Coronary artery (tissue), 2 donors: Measurements from ENCODE around the gene AKT1.

Source experiments
- DNase-seq: peaks from one replicate; pipeline ENCODE4 v3.0.0-alpha.2; 2017; ENCODE audit warnings: low spot score
- H3K27ac ChIP-seq, 2 donors: fragments of 200-600 bp; sonication (generic); one replicate each; pipeline ENCODE4 v1.5.1; 2016 to 2019
- H3K4me3 ChIP-seq: fragments of 200-600 bp; sonication (generic); 2 replicates; pipeline ENCODE4 v1.5.1; 2016; ENCODE audit warnings: mild to moderate bottlenecking, moderate library complexity
- CTCF ChIP-seq: fragments of 200-600 bp; sonication (generic); IDR thresholded peaks from one replicate; pipeline ENCODE4 v1.5.1; 2019; ENCODE audit warnings: antibody characterized with exemption

AKT1 gene

GRCh38 chr14:104777808-104778249 is 17.7 kb downstream of the AKT1 start:
- TF ChIP-seq CTCF: no peak
- DNase-seq: no peak
- H3K27ac ChIP-seq: no peak overlapping the region

GRCh38 chr14:104776961-104777807 is 18.4 kb downstream of the AKT1 start:
- H3K4me3 ChIP-seq: no peak overlapping the region
- DNase-seq: no peak
- H3K27ac ChIP-seq: no peak overlapping the region
- TF ChIP-seq CTCF: no peak

More at GRCh38 chr14:104777808-104778249, 17.7 kb downstream of the AKT1 start:
- no peak overlapping the region for H3K4me3 ChIP-seq

GRCh38 chr14:104776481-104776880 is 19.1 kb downstream of the AKT1 start:
- no peak for TF ChIP-seq CTCF
- H3K4me3 ChIP-seq: no peak overlapping the region
- no peak overlapping the region for H3K27ac ChIP-seq
- DNase-seq: no peak

DNA sequence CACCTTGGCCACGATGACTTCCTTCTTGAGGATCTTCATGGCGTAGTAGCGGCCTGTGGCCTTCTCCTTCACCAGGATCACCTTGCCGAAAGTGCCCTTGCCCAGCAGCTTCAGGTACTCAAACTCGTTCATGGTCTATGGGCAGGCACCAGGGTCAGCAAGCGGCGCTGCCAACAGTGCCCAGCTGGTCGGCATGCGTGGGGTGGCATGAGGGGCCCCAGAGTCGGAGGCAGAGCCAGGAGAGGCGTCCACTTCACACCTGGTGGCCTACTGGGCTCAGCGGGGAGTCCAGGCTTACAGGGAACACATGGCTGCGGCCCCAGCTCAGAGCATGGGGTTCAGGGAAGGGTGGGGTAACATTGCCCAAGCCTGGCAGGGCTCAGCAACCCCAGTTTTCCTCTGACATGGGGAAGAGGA is 20.5 kb downstream of the AKT1 start:
- DNase-seq: no peak
- H3K27ac ChIP-seq: no peak overlapping the region
- H3K4me3 ChIP-seq: no peak overlapping the region
- TF ChIP-seq CTCF: no peak

DNA sequence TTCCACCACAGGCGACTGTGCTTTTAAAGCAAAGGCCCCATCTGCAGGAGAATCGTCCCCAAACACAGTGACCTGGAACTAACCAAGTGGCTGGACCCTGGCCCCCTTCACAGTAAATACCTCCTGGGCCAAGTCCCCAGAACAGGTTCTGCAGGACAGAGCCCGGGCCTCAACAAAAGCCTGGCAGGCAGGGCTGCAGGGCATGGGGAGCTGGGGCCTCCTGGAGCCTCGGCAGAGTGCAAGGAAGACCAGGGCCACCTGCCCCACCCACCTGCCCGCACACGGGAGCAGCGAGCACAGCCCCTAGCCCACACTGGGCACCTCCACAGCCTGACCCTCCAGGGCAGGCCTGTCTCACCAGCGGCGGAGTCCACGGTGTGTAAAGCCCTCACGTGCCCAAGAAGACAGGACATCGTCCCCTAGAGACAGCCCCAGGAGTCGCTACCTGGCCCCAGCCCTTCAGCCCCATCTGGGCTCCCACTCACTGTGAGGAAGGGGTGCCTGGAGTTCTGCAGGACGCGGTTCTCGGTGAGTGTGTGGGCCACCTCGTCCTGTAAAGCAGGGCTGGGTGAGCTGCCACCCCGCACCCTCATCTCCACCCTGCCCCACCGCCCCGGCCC is 21.0 kb downstream of the AKT1 start:
- no peak overlapping the region for H3K27ac ChIP-seq
- H3K4me3 ChIP-seq: no peak overlapping the region
- no peak for DNase-seq
- no peak for TF ChIP-seq CTCF

DNA sequence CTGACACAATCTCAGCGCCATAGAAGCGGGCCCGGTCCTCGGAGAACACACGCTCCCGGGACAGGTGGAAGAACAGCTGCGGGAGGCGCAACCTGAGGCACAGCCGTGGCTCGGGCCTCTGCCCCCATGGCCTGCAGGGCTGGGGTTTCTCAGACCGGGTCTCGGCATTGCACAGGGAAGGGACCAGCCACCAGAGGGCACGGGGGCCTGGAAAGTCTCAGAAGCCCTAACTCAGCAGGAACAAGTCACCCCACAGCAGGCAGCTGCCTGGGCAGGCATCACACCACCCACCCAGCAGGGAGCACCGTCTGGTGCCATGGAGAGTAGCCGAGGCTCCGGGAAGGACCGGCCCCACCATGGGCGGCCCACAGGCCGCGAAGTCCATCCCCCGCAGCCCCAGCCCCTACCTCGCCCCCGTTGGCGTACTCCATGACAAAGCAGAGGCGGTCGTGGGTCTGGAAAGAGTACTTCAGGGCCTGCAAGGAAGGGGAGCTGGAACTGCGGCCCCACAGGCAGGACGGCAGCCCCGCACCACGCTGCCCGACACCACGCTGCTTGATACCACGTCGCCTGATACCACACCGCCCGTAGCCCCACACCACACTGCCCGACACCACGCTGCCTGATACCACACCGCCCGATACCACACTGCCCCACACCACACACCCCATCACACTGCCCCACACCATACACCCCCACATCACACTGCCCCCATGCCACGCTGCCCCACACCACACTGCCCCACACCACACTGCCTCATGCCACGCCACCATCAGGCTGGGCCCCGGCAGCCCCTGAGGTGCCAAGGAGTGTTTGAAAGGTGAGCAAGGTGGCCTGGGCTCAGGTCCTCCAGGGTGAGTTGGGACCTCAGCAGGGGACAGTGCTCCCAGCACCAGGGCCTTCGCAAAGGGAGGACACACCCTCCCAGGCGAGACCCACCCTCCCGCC is 21.8 kb downstream of the AKT1 start:
- no peak for TF ChIP-seq CTCF

More for the DNA sequence above, 21.8 kb downstream of the AKT1 start:
- Histone ChIP-seq H3K4me3 (no peak overlapping the region), H3K27ac (no peak overlapping the region)
- no peak for DNase-seq
